HG03378 (cell line): ENCODE results near the gene SLC38A2.
"Not testable (repeated sequence)": the region's sequence is repeated elsewhere in the genome, so short reads cannot be mapped to it uniquely, and the experiment has no call there.

ENCODE experiments used
- ATAC-seq: cut with Tn5 transposase; IDR thresholded peaks from one replicate; pipeline ENCODE4 v1.9.1; 2021; ENCODE audit warnings: mild to moderate bottlenecking, moderate library complexity; ENCODE audit not compliant: unreplicated experiment

SLC38A2 gene

DNA sequence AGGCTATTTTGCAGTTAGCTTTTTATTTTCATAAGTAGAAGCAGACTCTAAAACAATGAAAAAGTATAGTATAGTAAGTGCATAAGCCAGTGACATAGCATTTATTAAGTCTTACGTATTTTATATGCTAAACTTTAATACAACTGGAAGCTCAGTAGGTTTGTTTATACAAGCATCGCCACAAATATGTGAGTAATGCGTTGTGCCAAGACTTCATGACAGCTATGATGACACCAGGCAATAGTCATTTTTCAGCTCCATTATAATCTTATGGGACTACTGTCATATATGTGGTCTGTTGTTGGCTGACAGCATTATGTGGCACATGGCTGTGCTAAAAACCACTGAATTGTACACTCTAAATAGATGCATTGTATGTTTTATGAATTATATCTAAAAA, 40.3 kb downstream of the SLC38A2 start:
- no peak for ATAC-seq

DNA sequence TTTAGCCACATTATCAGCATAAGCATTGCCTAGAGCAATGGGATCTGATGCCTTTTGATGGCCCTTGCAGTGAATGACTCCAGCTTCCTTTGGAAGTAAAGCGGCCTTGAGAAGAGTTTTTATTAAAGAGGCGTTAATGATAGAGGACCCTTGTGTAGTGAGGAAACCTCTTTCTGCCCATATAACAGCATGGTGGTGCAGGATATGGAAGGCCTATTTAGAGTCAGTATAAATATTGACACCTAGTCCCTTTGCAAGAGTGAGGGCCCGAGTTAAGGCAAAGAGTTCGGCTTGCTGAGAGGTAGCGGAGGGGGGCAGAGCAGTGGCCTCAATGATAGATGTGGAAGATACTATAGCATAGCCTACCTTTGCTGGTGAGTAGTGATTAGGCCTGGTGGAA, 47.5 kb downstream of the SLC38A2 start:
- ATAC-seq = not testable (repeated sequence)

DNA sequence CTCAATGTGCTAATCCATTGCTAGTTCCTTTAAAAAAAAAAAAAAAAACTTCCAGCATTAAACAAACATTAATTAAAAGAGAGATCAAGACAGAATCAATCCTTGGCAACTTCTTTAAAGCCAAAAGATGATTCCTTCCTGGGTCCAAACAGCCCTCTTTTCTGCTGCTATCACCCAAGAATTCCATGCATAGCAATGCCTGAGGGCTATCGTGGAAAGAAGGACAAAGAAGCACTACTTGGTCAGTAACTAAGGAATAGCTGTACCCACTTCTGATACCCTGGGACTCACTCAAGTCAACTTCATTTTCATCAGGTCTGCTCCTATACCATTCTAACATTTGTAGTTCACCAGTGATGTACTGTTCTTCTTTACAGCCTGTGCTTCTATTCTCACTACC, 51.8 kb downstream of the SLC38A2 start:
- no peak for ATAC-seq

DNA sequence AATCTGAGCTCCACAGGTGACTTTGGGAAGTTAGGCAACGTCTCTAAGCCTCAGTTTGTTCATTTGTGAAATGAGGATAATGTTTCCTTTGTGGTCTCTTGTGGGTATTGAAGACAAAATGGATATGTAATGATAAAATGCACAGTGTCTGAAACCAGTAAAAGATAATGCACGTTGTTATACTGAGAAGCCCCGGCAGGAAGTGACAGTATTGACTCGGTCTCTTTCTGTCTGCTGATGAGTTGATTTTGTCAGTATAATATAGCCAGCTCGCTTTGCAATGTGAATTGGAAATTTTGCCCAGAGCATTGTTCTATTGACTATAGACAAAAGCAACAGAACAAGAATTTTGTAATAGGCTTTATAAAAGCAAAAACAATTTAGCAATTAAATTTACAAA, 54.5 kb downstream of the SLC38A2 start:
- no peak for ATAC-seq
